ENCODE results near the gene FAF2. TPM values are rescaled to one million over a fixed set of nuclear protein-coding genes. Genes with fewer than 3 reads are reported as not detected.
A peak's percentile ranks its signal among the peaks of the same experiment; 100 is the strongest.

The FAF2 gene, protein sequence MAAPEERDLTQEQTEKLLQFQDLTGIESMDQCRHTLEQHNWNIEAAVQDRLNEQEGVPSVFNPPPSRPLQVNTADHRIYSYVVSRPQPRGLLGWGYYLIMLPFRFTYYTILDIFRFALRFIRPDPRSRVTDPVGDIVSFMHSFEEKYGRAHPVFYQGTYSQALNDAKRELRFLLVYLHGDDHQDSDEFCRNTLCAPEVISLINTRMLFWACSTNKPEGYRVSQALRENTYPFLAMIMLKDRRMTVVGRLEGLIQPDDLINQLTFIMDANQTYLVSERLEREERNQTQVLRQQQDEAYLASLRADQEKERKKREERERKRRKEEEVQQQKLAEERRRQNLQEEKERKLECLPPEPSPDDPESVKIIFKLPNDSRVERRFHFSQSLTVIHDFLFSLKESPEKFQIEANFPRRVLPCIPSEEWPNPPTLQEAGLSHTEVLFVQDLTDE
- total RNA-seq: 10 to 100 TPM; 33.9 to 39.1 TPM
- 10 to 100 TPM; 49.1 to 54.4 (median 51.9) TPM for polyA plus RNA-seq (ENCODE audit: insufficient read length in 6 of 6)
- long read RNA-seq, donor 1, full-length matches to known transcripts: 10 of 10 reads
- long read RNA-seq, donor 1, partial matches to known transcripts: 0 of 10 reads
- long read RNA-seq, donor 1, other reads (novel, unspliced or antisense): 0 of 10 reads
- long read RNA-seq, donor 2, full-length matches to known transcripts: 10 of 15 reads
- long read RNA-seq, donor 2, partial matches to known transcripts: 5 of 15 reads
- long read RNA-seq, donor 2, other reads (novel, unspliced or antisense): 0 of 15 reads
- long read RNA-seq, donor 3, full-length matches to known transcripts: 5 of 5 reads
- long read RNA-seq, donor 3, partial matches to known transcripts: 0 of 5 reads
- long read RNA-seq, donor 3, other reads (novel, unspliced or antisense): 0 of 5 reads
- long read RNA-seq, donor 4, full-length matches to known transcripts: 6 of 11 reads
- long read RNA-seq, donor 4, partial matches to known transcripts: 2 of 11 reads
- long read RNA-seq, donor 4, other reads (novel, unspliced or antisense): 3 of 11 reads
- long read RNA-seq, donor 5, full-length matches to known transcripts: 13 of 13 reads
- long read RNA-seq, donor 5, partial matches to known transcripts: 0 of 13 reads
- long read RNA-seq, donor 5, other reads (novel, unspliced or antisense): 0 of 13 reads
- long read RNA-seq, donor 6, full-length matches to known transcripts: 6 of 6 reads
- long read RNA-seq, donor 6, partial matches to known transcripts: 0 of 6 reads
- long read RNA-seq, donor 6, other reads (novel, unspliced or antisense): 0 of 6 reads
- long read RNA-seq, donor 7, full-length matches to known transcripts: 4 of 4 reads
- long read RNA-seq, donor 7, partial matches to known transcripts: 0 of 4 reads
- long read RNA-seq, donor 7, other reads (novel, unspliced or antisense): 0 of 4 reads
- long read RNA-seq, donor 8, full-length matches to known transcripts: 8 of 18 reads
- long read RNA-seq, donor 8, partial matches to known transcripts: 10 of 18 reads
- long read RNA-seq, donor 8, other reads (novel, unspliced or antisense): 0 of 18 reads
- long read RNA-seq, donor 9, full-length matches to known transcripts: 1 of 1 reads
- long read RNA-seq, donor 9, partial matches to known transcripts: 0 of 1 reads
- long read RNA-seq, donor 9, other reads (novel, unspliced or antisense): 0 of 1 reads
- long read RNA-seq, donor 10, full-length matches to known transcripts: 5 of 7 reads
- long read RNA-seq, donor 10, partial matches to known transcripts: 2 of 7 reads
- long read RNA-seq, donor 10, other reads (novel, unspliced or antisense): 0 of 7 reads
- long read RNA-seq, donor 11, full-length matches to known transcripts: 9 of 38 reads
- long read RNA-seq, donor 11, partial matches to known transcripts: 29 of 38 reads
- long read RNA-seq, donor 11, other reads (novel, unspliced or antisense): 0 of 38 reads
- long read RNA-seq, donor 12, full-length matches to known transcripts: 6 of 15 reads
- long read RNA-seq, donor 12, partial matches to known transcripts: 9 of 15 reads
- long read RNA-seq, donor 12, other reads (novel, unspliced or antisense): 0 of 15 reads

DNA sequence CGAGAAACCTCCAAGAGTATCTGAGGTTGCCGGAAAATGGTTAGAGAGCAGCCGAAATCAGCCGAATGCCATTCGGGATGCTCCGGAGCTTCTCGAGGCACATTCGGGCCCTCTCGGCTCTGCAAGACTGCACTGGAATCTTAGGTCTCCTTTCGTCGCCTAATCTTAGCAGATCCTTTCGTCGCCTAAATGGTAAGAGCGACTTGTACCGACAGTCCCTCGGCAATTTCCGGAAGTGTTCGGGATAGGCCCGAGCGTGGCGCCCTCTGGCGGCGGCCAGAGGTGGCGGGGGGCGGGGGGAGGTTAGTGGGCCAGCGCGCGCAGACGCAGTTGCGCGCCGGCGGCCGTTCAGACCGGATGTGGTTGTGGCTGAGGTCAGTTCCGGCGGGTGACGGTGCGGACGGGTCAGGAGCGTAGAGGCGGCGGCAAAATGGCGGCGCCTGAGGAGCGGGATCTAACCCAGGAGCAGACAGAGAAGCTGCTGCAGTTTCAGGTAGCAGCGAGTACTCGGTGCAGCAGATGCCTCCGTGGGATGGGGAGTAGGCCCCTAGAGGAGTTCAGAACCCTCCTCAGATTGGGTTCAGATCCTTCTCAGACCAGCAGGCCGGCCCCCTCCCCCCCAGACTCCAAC lies at the start of gene FAF2:
Gene FAF2, plus strand, starts transcription at position 408 of the 631 bp plus-strand sequence. Its CDS starts 23 bp downstream, at position 431.
- peak; percentile 96 to 99 (median 98) for DNase-seq
- Histone ChIP-seq H3K4me3 (peak within 1 kb of the TSS; percentile 83 to 87), H3K9me3 (no peaks in the 10 kb centered on the region), H3K4me1 (peaks cover 15 to 51% of the 10 kb centered on the region in 2 donors), H3K36me3 (peaks cover 0 to under 1% of the 10 kb centered on the region in 2 donors), H3K27me3 (no peaks in the 10 kb centered on the region), H3K27ac (peak within 1 kb of the TSS; percentile 95 to 99)
- intact Hi-C loops (cut with DNase I): no loop called here
- TF ChIP-seq, protein P1, sequence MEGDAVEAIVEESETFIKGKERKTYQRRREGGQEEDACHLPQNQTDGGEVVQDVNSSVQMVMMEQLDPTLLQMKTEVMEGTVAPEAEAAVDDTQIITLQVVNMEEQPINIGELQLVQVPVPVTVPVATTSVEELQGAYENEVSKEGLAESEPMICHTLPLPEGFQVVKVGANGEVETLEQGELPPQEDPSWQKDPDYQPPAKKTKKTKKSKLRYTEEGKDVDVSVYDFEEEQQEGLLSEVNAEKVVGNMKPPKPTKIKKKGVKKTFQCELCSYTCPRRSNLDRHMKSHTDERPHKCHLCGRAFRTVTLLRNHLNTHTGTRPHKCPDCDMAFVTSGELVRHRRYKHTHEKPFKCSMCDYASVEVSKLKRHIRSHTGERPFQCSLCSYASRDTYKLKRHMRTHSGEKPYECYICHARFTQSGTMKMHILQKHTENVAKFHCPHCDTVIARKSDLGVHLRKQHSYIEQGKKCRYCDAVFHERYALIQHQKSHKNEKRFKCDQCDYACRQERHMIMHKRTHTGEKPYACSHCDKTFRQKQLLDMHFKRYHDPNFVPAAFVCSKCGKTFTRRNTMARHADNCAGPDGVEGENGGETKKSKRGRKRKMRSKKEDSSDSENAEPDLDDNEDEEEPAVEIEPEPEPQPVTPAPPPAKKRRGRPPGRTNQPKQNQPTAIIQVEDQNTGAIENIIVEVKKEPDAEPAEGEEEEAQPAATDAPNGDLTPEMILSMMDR (IDR thresholded peaks at IDR 0.05): peak; percentile 95 to 100
- peak; percentile 97 for ATAC-seq

DNA sequence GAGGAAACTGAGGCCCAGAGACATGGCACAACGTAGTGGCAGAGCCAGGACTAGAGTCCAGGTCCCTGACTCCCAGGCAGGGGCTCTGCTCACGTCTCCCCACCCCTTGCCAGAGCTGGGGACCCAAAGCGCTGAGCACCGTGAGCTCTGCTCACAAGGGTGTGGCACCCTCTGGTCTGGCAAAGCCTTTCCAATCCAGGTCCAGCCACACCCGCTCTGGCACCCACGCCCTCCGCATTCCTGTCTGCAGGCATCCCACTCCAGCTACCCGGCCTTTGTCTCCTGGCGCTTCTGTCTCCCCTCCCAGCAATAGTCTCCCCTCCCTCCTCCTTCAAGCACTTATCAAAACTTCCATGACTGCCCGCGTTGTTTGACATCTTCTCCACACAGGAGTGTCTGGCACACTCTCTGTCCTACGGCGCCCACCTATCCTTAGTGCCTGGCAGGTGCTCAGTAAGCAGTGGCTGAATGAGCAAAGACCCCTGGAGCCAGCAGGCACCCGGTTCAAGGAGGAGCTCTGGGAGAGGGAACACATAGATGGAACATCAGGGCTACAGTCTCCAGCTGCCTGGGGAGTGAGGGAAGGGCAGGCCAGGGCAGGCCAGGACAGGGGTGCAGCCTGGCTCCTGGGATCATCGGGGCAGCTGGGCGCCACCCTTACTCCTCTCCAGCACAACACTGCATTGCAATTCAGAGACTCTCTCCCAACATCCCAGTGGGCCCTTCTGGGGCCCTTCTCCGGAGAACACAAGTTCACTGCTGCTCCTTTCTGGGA lies 47.6 kb upstream of the FAF2 start:
- H3K9me3 ChIP-seq: no peaks in the 10 kb centered on the region
- TF ChIP-seq, protein P1 (IDR thresholded peaks at IDR 0.05): no peak
- H3K27me3 ChIP-seq: no peaks in the 10 kb centered on the region
- no peak overlapping the region for H3K27ac ChIP-seq
- H3K4me1 ChIP-seq: no peaks in the 10 kb centered on the region
- peak; percentile 86 for ATAC-seq
- H3K4me3 ChIP-seq: no peak overlapping the region
- peak in 1 of 4 donors; percentile 57 for DNase-seq
- H3K36me3 ChIP-seq: peaks cover 0 to 70% of the 10 kb centered on the region in 2 donors
- intact Hi-C loops (cut with DNase I): no loop called here

DNA sequence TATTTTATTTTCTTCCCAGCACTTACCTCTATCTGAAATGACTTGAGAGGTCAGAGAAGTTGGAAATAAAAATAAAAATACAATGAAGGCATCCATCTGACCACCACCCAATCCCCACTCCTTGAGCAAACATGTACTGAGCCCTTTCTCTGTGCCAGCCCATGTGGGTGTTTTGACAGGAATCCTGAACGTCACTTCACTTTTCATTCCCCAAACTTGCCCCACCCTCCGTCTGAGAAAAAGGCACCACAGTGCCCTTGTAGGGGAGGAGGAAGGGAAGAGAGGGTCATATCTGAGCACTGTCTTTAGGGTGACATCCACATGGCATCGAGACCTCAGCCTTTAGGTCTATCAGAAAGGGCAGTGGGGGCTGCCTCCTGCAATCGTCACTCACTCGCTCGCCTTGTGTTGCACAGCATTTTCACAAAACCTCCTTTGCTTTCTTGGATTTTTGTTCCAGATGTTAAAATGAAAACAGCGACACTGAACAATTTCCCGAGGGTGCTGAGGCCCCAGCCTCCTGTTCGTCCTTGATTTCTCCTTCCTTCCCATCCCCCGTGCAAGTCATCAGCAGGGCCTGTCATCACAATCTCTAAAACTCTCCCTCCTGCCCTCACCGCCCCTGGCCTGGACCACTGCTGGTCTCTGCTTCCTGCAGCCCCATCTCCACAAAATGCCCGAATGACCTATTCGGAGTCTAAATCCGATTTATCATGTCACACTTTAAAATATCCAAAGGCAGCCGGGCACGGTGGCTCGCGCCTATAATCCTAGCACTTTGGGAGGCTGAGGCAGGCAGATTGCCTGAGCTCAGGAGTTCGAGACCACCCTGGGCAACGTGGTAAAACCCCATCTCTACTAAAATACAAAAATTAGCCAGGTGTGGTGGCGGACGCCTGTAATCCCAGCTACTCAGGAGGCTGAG lies 46.6 kb upstream of the FAF2 start:
- TF ChIP-seq, protein P1 (IDR thresholded peaks at IDR 0.05): no peak
- Histone ChIP-seq H3K36me3 (peaks cover 0 to 70% of the 10 kb centered on the region in 2 donors), H3K4me3 (no peak overlapping the region), H3K27me3 (no peaks in the 10 kb centered on the region), H3K27ac (no peak overlapping the region), H3K4me1 (no peaks in the 10 kb centered on the region), H3K9me3 (no peaks in the 10 kb centered on the region)
- DNase-seq: no peak
- no peak for ATAC-seq
- intact Hi-C loops (cut with DNase I): no loop called here

Measured in left lung (tissue), 14 donors.